Neutrophil (primary cell): Measurements from ENCODE around the gene ACOXL.

Source experiments
- H3K27ac ChIP-seq: fragments of 200-600 bp; sonication (generic); 2 replicates; pipeline ENCODE4 v1.5.1; 2016; ENCODE audit warnings: mild to moderate bottlenecking, moderate library complexity
- H3K27me3 ChIP-seq: fragments of 200-600 bp; sonication (generic); 2 replicates; pipeline ENCODE4 v1.6.0; 2016; ENCODE audit warnings: mild to moderate bottlenecking
- H3K36me3 ChIP-seq: fragments of 200-600 bp; sonication (generic); 2 replicates; pipeline ENCODE4 v1.5.1; 2017
- H3K4me1 ChIP-seq, 2 experiments: fragments of 200-600 bp in 1 of 2; sonication (generic) in 1 of 2; 1 replicate in 1 of 2; 2 replicates in 1 of 2; pipeline versions ENCODE4 v1.5.1 to v1.6.1; 2013 to 2016; ENCODE audit warnings: low read depth in 1 of 2, low read length in 1 of 2, mild to moderate bottlenecking in 1 of 2, moderate library complexity in 1 of 2; ENCODE audit not compliant: control insufficient read depth in 1 of 2, insufficient read depth in 1 of 2
- H3K4me3 ChIP-seq, 2 experiments: fragments of 200-600 bp in 1 of 2; sonication (generic) in 1 of 2; 1 replicate in 1 of 2; 2 replicates in 1 of 2; pipeline ENCODE4 v1.5.1; 2013 to 2016; ENCODE audit warnings: low read depth in 1 of 2, low read length in 1 of 2, mild to moderate bottlenecking in 1 of 2, moderate library complexity in 1 of 2
- H3K9me3 ChIP-seq: fragments of 200-600 bp; sonication (generic); 2 replicates; pipeline ENCODE4 v1.5.1; 2016
- CTCF ChIP-seq: fragments of 200-600 bp; sonication (generic); IDR thresholded peaks from 2 replicates; pipeline ENCODE4 v1.5.1; 2016; ENCODE audit warnings: antibody characterized with exemption

Gene ACOXL

GRCh38 chr2:110998311-110998710 is 265.9 kb downstream of the ACOXL start:
- Histone ChIP-seq H3K27me3 (no peaks in the 10 kb centered on the region), H3K36me3 (no peaks in the 10 kb centered on the region)
- TF ChIP-seq CTCF = no peak

GRCh38 chr2:110999626-111000025 is 267.3 kb downstream of the ACOXL start:
- H3K27ac ChIP-seq = no peak overlapping the region
- TF ChIP-seq CTCF = no peak
- no peak overlapping the region for H3K4me3 ChIP-seq
- H3K36me3 ChIP-seq = no peaks in the 10 kb centered on the region
- H3K4me1 ChIP-seq = peaks cover 2 to 6% of the 10 kb centered on the region in 2 experiments
- H3K27me3 ChIP-seq = no peaks in the 10 kb centered on the region
- no peaks in the 10 kb centered on the region for H3K9me3 ChIP-seq

More at GRCh38 chr2:110998311-110998710, 265.9 kb downstream of the ACOXL start:
- Histone ChIP-seq H3K27ac (no peak overlapping the region), H3K4me3 (no peak overlapping the region), H3K9me3 (no peaks in the 10 kb centered on the region), H3K4me1 (peaks cover 16 to 19% of the 10 kb centered on the region in 2 experiments)

GRCh38 chr2:111005307-111005706 is 272.9 kb downstream of the ACOXL start:
- Histone ChIP-seq H3K4me3 (no peak overlapping the region), H3K27me3 (no peaks in the 10 kb centered on the region), H3K27ac (no peak overlapping the region), H3K9me3 (no peaks in the 10 kb centered on the region), H3K36me3 (no peaks in the 10 kb centered on the region), H3K4me1 (peaks cover 3 to 8% of the 10 kb centered on the region in 2 experiments)
- no peak for TF ChIP-seq CTCF

- Histone ChIP-seq H3K27me3 (no peaks in the 10 kb centered on the region), H3K4me3 (no peak overlapping the region), H3K36me3 (no peaks in the 10 kb centered on the region), H3K4me1 (peaks cover 3 to 8% of the 10 kb centered on the region in 2 experiments), H3K9me3 (no peaks in the 10 kb centered on the region), H3K27ac (no peak overlapping the region)
- TF ChIP-seq CTCF = no peak
Measured at GRCh38 chr2:111005821-111006220, 273.4 kb downstream of the ACOXL start.

GRCh38 chr2:111007757-111008688 is 275.6 kb downstream of the ACOXL start:
- no peak for TF ChIP-seq CTCF

More at GRCh38 chr2:111007757-111008688, 275.6 kb downstream of the ACOXL start:
- no peaks in the 10 kb centered on the region for H3K36me3 ChIP-seq
- H3K4me1 ChIP-seq = peaks cover 3 to 8% of the 10 kb centered on the region in 2 experiments
- no peak overlapping the region for H3K4me3 ChIP-seq
- no peak overlapping the region for H3K27ac ChIP-seq
- no peaks in the 10 kb centered on the region for H3K9me3 ChIP-seq
- no peaks in the 10 kb centered on the region for H3K27me3 ChIP-seq
